ENCODE measurements around the gene PRDM16.

Gene PRDM16

DNA sequence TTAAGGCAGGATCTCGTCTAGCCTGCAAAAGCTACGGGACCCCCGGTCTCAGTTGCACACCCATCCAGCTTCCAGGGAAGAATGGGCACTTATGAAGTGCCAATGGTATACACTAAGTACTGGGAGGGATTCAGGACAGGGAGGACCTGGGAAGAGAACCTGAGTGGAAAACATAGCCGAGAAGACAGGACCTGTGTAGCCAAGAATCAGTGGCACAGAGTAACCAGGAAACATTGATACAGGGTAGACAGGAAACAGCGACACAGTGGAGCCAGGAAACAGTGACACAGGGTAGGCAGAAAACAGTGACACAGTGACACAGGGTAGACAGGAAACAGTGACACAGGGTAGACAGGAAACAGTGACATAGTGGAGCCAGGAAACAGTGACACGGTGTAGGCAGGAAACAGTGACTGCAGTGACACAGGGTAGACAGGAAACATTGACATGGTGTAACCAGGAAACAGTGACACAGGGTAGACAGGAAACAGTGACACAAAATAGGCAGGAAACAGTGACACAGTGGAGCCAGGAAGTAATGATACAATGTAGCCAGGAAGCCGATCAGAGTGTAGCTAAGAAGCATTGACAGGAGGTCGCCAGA is 247.4 kb downstream of the PRDM16 start:
- DNase-seq, result no peak

- DNase-seq, result no peak
Measured at GRCh38 chr1:3317456-3317855, 248.5 kb downstream of the PRDM16 start.

- no peak for DNase-seq
Measured at GRCh38 chr1:3318329-3318728, 249.3 kb downstream of the PRDM16 start.

GRCh38 chr1:3319874-3320245 is 250.9 kb downstream of the PRDM16 start:
- no peak for DNase-seq

DNA sequence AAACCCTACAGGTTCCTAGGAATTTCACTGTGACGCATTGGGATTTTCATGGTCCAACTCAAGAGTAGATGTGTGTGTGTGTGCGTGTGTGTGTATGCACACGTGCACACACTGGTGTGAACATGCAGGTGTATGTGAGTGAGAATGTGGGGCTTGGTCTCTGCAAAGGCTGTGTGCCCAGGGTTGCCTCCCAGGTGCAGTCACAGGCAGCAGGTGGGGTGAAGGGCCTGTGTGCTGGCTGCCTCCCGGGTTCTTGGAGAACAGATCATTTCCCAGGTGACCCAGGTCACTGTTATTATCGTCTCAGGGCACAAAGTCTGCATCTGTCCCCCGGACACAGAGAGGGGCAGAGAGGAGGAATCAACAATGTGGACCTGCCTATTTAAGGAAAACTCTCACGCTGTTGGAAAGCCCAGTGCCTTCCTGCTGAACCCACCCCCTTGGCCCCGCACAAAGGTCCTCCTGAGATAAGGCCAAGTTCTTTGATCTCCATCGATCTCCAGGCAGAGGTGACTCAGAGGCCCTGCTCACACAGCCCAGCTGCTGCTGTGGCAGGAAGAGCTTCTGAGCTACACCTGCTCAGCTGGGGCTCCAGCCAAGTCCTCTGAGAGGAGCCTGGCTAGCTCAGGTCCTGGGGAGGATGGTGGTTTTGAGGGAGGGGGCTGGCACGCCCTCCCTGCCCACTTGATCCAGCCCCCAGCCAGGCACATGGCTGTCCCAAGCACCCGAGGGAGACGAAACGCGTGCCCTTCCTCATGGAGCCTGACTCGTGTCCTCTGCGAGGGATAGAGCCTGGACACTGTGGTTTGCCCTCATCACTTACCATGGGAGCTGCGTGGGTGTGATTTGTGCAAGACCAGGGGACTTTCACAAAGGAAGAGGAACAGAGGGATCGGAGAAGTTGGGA is 251.5 kb downstream of the PRDM16 start:
- no peak for DNase-seq

- no peak for DNase-seq
Measured at GRCh38 chr1:3321559-3322449, 252.8 kb downstream of the PRDM16 start.

GRCh38 chr1:3322450-3323020 is 253.5 kb downstream of the PRDM16 start:
- no peak for DNase-seq

DNA sequence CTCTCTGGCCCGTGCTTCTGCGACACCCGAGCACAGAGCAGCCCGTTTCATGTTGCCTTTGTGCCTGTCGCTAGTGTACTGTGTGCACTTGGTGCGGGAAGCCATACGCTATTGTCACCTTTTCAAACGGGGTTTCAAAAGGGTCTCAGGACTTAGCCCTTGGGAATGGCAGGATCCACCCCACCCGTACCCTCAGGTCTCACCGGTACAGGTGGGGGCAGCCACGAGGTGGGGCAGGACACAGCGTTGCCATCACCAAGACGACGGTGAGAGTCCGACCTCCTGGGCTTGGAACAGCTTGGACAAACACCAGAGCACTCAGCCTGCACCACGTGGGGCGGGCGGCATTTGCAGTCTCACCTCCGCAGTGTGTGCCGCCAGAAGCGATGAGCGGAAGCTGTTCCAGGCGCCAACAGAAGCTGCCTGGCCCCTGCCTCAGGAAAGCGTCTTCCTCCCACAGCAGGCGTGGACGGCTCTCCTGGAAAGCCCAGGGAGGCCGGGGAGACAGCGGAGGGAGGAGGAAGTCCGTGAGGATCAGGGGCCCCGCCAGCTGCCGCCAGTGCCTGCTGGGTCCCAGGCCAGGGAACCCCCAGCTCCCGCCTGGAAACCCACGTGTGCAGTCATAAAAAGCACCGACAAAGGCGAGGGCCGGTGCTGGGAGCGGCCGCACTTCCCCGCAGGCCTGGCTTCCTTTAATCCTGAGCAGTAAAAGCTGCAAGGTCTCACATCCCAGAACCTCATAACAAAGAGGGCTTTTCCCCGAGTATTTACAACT is 254.2 kb downstream of the PRDM16 start:
- no peak for DNase-seq

- DNase-seq, result no peak
Measured at GRCh38 chr1:3323796-3324703, 255.0 kb downstream of the PRDM16 start.

DNA sequence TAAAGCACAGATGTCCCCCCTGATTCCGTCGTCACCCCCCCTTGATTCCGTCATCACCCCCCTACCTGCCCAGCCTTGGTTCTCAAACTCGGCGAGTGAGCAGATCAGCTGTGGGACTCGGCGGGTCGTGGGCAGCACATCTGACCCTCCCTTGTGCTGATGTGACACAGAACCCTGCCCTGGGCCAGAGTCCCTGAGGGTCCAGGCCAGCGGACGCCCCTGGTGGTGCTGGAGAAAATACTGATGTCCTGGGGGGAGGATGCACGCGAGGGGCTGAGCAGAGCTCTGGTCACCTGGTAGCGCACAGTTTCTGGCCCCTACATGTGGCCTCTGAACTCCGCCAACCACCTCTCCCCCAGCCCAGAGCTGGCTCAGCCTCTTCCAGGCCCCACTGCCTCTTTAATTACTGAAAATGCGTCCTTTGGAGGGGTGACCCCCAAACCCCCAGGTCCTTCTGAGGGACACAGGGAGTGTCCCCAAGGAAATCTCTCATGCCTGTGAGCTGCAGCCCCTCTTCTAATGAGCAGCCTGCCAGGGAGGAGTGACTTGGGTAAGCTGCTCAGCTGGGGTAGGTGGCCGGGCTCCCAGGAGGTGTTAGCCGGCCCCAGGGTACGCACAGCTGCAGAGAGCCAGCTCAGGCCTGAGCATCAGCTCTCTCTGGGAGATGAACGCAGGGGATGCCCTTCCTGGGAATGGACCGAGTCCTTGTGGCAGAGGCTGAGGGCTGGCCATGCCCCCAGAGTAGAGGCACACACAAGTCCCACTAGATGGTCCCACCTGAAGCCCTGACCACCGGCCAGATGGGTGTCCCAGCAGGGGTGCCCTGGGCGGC is 255.9 kb downstream of the PRDM16 start:
- DNase-seq, result no peak

DNA sequence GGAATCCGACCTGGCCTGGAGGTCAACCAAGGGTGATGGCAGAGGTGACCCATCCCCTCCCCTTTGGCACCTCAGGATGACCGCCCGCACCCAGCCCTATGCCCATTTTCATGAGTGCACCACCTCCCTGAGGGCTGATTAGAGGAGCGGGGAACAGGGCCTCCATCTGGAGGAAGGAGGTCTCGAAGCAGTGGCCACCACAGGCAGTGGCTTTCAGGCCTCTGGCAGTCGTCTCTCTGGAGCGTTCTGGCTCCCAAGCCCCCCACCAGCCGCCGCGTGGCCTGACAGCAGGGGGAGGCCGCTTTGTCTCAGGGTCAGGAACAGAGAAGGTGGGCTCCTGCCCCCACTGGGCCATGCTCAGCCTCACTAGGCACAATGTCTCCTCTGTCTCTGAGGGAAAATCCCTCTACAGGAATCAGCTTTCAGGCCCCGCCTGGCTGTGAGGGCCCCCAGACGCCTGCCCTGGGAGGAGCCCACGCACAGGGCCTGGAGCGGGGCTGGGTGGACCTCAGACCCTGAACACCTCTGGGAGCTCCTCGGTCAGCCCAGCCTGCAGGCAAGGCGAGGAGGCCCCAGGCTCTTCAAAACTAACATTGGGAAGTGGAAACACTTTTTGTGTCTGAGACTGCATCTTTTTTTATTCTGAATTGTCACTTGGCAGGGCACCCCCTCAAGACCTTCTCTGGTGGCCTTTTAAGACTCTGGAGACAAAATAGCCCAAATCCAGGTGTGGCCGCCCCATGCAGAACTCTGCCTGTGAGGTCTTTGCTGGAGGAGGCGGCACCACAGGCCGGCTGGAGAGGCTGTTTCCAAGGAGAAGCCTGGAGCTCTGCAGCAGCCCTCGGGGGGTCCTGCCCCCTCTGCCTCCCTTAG is 257.7 kb downstream of the PRDM16 start:
- no peak for DNase-seq

DNA sequence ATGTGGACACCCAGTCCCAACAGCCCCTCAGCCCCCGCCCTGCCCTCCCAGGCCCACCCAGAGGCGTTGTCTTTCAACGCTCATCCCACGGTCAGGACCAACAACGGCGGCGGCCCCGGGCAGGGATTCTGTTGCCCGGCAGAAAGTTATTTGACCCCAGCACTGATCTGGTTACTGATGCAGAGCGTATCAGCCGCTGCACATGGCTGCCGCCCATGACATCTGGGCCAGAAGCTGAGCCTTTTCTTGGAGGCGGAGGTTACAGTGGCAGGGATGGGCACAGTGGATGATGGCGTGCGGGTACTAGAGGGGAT is 258.3 kb downstream of the PRDM16 start:
- DNase-seq, result no peak

DNA sequence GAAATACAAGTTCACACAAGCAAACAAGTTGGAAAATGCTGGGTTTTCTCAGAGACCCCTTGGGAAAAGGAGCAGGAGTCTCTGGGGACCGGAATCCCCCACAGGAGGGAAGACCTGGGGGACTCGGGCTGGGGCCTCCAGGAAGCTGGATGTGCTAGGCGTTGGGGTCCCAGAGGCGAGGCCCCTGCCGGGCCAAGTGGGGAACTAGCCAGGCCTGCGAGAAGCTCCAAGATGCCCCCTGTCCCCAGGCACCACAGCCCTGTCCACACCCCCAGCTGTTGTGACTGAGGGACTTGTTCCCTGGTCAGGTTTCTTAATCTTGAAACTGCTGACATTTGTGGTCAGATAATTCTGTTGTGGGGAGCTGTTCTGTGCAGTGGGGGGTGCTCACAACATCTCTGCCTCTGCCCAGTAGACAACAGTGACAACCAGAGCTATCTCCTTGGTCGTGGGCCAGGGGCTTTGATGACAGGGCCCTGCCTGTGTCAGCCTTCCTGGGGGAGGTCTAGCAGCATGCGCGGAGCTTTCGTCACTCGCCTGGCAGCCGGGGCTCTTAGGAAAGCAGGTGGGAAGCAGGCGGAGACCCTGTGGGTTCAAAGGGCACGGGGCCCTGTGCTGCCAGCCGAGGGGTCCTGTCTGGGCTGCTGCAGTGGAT is 259.1 kb downstream of the PRDM16 start:
- DNase-seq, result no peak

DNA sequence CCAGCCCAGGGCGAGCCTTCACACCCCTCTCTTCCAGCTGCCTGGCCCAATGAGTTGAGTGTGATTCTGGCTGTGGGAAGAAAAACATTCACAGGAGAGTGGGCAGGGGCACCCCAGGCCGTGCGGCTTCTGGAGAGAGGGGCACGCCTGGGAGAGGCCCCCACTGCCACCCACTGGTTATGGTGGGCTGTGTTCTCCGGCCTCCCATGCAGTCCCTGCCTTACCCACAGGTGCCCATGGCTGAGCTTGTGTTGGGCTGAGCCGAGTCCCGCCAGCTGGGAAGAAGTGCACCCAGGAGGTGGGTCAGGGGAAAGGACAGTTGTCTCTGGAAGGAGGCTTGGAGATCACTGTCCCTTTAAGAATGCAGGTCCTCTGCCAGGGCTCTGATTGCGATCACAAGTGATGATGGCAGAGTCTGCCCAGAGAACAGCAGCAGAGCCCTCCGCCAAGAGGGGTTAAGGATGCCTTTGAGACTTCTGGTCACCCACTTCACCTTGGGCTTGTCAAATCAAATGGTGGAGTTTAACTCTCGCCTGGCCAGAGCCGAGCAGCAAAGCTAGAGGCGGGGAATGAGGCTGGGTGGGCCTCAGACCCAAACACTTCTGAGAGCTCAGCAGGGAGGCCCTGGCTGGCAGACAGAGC is 260.8 kb downstream of the PRDM16 start:
- DNase-seq, result no peak

DNA sequence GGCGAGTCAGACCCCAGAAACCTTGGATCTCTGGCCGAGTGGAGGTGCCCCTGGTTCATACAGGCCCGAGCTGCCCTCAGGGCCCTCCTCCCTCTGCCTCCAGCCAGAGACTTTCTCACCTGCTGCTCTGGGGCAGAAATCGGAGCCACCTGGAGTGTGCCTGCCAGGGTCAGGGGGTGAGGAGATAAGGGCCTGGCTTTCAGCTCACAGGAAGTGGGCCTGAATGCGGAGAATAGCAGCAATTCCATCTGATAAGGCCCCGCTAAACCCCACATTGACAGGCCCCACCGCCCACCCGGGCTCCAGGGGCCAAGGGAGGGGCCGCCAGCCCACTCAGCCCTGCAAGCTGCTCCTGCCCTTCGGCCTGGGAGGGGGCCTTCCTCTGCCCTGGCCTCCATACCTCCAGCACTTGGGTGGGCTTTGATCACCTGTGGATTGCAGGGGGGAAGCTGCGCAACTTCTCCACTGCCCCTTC is 261.8 kb downstream of the PRDM16 start:
- no peak for DNase-seq

DNA sequence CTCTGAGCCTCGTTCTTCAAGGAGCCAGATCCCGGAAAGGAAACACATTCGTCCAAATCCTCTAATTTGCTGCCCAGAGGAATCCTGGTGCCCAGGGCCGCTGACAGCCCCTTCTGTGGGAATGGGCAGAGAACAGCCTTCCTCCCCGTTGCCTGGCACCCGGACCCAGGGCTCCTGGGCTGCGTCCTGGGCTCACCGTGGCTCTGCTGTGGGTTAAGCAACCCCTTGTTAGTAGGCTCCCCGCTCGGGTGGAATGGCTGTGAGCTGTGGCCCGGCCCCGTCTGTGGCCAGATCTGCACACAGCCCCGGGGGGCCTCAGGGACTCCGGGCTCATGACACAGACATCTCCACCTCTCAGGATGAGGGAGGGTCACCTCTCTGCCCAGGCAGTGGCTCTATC is 262.6 kb downstream of the PRDM16 start:
- no peak for DNase-seq

DNA sequence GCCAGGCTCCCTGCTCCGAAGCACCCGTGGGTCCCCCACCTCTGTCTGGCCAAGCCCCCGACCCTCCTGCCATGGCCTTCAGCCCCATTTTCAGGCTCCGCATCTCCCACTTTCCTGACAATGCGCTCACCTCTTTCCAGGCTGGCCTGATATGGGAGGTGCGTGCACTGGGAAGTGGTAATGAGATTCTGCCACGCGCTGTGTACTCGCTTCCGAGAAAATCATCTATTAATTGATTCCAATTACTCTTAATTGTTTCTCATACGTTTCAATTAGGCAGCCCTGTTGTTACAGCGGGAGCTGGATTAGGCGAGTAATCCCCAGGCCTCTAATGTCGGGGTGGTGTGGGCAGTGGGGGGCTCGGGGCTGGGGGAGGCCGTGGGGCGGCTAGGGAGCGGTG is 263.0 kb downstream of the PRDM16 start:
- no peak for DNase-seq

DNA sequence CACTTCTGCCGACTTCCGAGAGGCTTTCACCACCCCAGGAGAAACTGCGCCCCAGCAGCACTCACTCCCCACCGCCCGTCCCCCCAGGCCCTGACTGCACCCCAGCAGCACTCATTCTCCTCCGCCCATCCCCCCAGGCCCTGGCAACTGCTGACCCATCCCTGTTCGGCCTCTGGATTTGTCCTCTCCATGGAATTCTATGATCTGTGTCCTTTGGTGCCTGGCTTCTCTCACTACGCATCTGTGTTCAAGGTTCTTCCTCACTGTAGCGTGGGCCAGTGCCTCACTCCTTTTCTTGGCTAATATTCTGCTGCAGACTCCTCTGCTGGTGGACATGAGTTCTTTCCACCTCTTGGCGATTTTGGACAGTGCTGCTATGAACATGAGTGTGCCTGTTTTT is 263.7 kb downstream of the PRDM16 start:
- no peak for DNase-seq
